Lower lobe of right lung (tissue), 2 donors: ENCODE measurements around the gene ARIH1. TPM values are rescaled to one million over a fixed set of nuclear protein-coding genes. Genes with fewer than 3 reads are reported as not detected.

ENCODE experiments used
- ATAC-seq, 2 donors: fragments of 200-7000 bp; cut with Tn5 transposase; one replicate each; pipeline ENCODE4 v1.9.1; 2020 to 2022; ENCODE audit warnings: mild to moderate bottlenecking in 2 of 2, moderate library complexity in 2 of 2
- DNase-seq: peaks from one replicate; pipeline ENCODE4 v3.0.0-alpha.2; 2020
- H3K27ac ChIP-seq: fragments of 200-600 bp; one replicate; pipeline ENCODE4 v1.8.0; 2022
- H3K27me3 ChIP-seq: fragments of 200-600 bp; one replicate; pipeline ENCODE4 v1.8.0; 2022; ENCODE audit warnings: low read depth
- H3K36me3 ChIP-seq: fragments of 200-600 bp; one replicate; pipeline ENCODE4 v1.8.0; 2022; ENCODE audit warnings: mild to moderate bottlenecking
- H3K4me1 ChIP-seq: fragments of 200-600 bp; one replicate; pipeline ENCODE4 v1.8.0; 2022
- H3K4me3 ChIP-seq: fragments of 200-600 bp; one replicate; pipeline ENCODE4 v1.8.0; 2022; ENCODE audit warnings: mild to moderate bottlenecking
- H3K9me3 ChIP-seq: fragments of 200-600 bp; one replicate; pipeline ENCODE4 v1.8.0; 2022
- CTCF ChIP-seq: fragments of 200-600 bp; IDR thresholded peaks from one replicate; pipeline ENCODE4 v1.8.0; 2022; ENCODE audit warnings: antibody characterized with exemption, mild to moderate bottlenecking
- intact Hi-C: fragments of 100-400 bp; cut with DNase I; formaldehyde crosslinking; loops from one replicate; pipeline ENCODE4 v1.11.0; 2022
- total RNA-seq: library from RNA; stranded (reverse); fragmentation: NEBNext Ultra II Directional; extraction: Animal tissue kit (Norgen Biotek cat#: 25700); gene quantifications from one replicate; pipeline ENCODE4 v1.2.1, GENCODE V29; 2021
- donor health status: DM: no; HTN: yes; CAD: no; lungs with severe emphysema.

The ARIH1 gene
- total RNA-seq, 1 donor from 2014 or later = 149 TPM

- Histone ChIP-seq H3K4me3 (no peak overlapping the region), H3K27me3 (no peaks in the 10 kb centered on the region), H3K36me3 (peaks cover 7% of the 10 kb centered on the region), H3K9me3 (no peaks in the 10 kb centered on the region), H3K27ac (no peak overlapping the region), H3K4me1 (peaks cover 50% of the 10 kb centered on the region)
- ATAC-seq (no peak), DNase-seq (no peak)
- intact Hi-C loops = no loop called here
- no peak for TF ChIP-seq CTCF
Observed at GRCh38 chr15:72488558-72488957, 14.4 kb downstream of the ARIH1 start.

GRCh38 chr15:72489943-72490554 lies 15.9 kb downstream of the ARIH1 start:
- ATAC-seq = no peak

GRCh38 chr15:72491768-72492167 lies 17.6 kb downstream of the ARIH1 start:
- Histone ChIP-seq H3K4me3 (no peak overlapping the region), H3K36me3 (peaks cover 7% of the 10 kb centered on the region), H3K9me3 (no peaks in the 10 kb centered on the region), H3K4me1 (peaks cover 66% of the 10 kb centered on the region), H3K27ac (no peak overlapping the region), H3K27me3 (no peaks in the 10 kb centered on the region)
- intact Hi-C loops = no loop called here
- DNase-seq = no peak
- ATAC-seq = peak in 1 of 2 donors; percentile 46
- no peak for TF ChIP-seq CTCF

More at GRCh38 chr15:72489943-72490554, 15.9 kb downstream of the ARIH1 start:
- Histone ChIP-seq H3K4me3 (no peak overlapping the region), H3K36me3 (peaks cover 7% of the 10 kb centered on the region), H3K4me1 (peaks cover 59% of the 10 kb centered on the region), H3K27me3 (no peaks in the 10 kb centered on the region), H3K9me3 (no peaks in the 10 kb centered on the region), H3K27ac (no peak overlapping the region)
- no peak for DNase-seq
- intact Hi-C loops = no loop called here
- no peak for TF ChIP-seq CTCF

GRCh38 chr15:72492733-72493132 lies 18.6 kb downstream of the ARIH1 start:
- H3K36me3 ChIP-seq = peaks cover 7% of the 10 kb centered on the region
- DNase-seq (no peak), ATAC-seq (no peak)
- H3K9me3 ChIP-seq = no peaks in the 10 kb centered on the region
- H3K27me3 ChIP-seq = no peaks in the 10 kb centered on the region
- TF ChIP-seq CTCF = no peak
- H3K4me3 ChIP-seq = no peak overlapping the region
- intact Hi-C loops = no loop called here
- H3K27ac ChIP-seq = no peak overlapping the region
- peaks cover 64% of the 10 kb centered on the region for H3K4me1 ChIP-seq

GRCh38 chr15:72493220-72493619 lies 19.1 kb downstream of the ARIH1 start:
- H3K4me1 ChIP-seq = peaks cover 59% of the 10 kb centered on the region

More at GRCh38 chr15:72493220-72493619, 19.1 kb downstream of the ARIH1 start:
- H3K4me3 ChIP-seq = no peak overlapping the region
- no peaks in the 10 kb centered on the region for H3K27me3 ChIP-seq
- no peak for TF ChIP-seq CTCF
- peaks cover 7% of the 10 kb centered on the region for H3K36me3 ChIP-seq
- DNase-seq (no peak), ATAC-seq (no peak)
- no peaks in the 10 kb centered on the region for H3K9me3 ChIP-seq
- no peak overlapping the region for H3K27ac ChIP-seq
- intact Hi-C loops = no loop called here
